NOMO-1 (cell line): Measurements from ENCODE around the gene KLF4.
A peak's percentile ranks its signal among the peaks of the same experiment; 100 is the strongest.

Experiments
- DNase-seq, 2 experiments: peaks; one replicate each; lab custom pipeline; 2025; ENCODE audit not compliant: unreplicated experiment in 2 of 2; lab: John Stamatoyannopoulos, UW

KLF4 gene

DNA sequence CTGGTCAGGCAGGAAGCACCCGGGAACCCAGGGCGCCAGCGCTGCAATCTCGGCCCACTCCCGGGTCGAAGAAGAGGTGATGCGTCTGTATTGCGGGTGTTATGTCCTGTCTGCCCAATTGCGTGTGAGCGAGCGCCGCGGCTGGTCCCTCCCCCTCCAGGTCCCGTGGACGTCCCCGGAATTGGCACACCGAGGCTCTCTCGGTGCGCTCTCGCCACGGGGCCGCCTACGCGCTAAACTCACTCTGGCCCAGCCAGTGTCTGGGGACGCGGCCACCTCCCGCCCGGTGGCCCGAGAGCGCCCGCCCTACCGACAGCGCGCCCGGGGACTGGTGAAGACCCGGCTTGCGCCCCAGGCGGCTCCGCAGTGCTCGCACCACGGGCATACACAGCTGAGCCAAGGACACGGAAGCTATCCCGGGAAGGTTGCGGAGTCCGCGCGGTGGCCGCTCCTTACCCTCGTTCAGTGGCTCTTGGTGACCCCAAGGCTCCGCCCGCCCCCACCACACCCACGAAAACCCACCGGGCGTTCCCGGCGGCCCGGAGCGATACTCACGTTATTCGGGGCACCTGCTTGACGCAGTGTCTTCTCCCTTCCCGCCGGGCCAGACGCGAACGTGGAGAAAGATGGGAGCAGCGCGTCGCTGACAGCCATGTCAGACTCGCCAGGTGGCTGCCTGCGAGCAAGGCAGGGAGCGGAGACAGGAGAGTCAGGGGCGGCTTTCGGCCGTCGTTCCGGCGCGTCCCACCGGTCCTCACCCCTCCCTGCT is 1.0 kb downstream of the KLF4 start:
- peak; percentile 64 to 65 for DNase-seq

DNA sequence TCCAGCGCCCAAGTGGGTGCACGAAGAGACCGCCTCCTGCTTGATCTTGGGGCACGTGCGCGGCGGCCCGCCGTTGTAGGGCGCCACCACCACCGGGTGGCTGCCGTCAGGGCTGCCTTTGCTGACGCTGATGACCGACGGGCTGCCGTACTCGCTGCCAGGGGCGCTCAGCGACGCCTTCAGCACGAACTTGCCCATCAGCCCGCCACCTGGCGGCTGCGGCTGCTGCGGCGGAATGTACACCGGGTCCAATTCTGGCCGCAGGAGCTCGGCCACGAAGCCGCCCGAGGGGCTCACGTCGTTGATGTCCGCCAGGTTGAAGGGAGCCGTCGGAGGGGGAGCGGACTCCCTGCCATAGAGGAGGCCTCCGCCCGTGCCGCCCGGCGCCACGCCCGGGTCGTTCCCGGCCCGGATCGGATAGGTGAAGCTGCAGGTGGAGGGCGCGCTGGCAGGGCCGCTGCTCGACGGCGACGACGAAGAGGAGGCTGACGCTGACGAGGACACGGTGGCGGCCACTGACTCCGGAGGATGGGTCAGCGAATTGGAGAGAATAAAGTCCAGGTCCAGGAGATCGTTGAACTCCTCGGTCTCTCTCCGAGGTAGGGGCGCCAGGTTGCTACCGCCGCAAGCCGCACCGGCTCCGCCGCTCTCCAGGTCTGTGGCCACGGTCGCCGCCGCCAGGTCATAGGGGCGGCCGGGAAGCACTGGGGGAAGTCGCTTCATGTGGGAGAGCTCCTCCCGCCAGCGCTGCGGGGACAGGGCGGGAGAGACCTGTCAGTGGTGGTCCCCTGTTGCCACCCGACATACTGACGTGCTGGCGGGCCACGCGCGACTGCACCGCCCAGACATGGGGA is 1.8 kb downstream of the KLF4 start:
- peak; percentile 79 for DNase-seq

DNA sequence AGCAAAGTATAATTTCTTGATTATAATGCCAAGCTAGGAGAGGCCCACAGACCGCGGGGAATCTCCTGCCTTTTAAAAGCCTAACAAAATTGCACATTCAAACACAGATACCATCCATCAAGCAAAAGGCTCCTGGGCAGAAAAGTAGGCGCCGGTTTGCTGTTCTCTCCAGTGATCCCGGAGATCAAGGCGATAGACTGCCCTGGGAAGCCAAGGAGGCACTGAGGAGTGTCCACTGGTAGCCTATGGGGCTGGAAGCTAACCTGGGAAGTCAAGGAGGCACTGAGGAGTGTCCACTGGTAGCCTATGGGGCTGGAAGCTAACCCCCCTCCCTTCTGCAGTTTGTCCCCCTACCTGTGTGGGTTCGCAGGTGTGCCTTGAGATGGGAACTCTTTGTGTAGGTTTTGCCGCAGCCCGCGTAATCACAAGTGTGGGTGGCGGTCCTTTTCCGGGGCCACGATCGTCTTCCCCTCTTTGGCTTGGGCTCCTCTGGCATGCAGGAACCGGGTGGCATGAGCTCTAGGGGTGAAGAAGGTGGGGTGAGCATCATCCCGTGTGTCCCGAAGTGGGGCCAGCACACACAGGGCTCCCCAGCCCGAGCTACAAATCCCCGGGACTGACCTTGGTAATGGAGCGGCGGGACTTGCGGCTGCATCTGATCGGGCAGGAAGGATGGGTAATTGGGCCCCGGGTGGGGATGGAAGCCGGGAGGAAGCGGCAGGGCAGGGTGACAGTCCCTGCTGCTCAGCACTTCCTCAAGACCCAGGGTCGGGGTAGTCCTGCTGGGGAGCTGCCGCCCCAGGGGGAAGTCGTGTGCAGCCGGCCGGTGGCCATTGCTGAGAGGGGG is 2.7 kb downstream of the KLF4 start:
- DNase-seq = no peak

GRCh38 chr9:107485458-107486043 is 4.0 kb downstream of the KLF4 start:
- DNase-seq = no peak

GRCh38 chr9:107484117-107484723 is 5.3 kb downstream of the KLF4 start:
- DNase-seq = peak; percentile 68 to 81

GRCh38 chr9:107483666-107484065 is 5.9 kb downstream of the KLF4 start:
- DNase-seq = no peak

DNA sequence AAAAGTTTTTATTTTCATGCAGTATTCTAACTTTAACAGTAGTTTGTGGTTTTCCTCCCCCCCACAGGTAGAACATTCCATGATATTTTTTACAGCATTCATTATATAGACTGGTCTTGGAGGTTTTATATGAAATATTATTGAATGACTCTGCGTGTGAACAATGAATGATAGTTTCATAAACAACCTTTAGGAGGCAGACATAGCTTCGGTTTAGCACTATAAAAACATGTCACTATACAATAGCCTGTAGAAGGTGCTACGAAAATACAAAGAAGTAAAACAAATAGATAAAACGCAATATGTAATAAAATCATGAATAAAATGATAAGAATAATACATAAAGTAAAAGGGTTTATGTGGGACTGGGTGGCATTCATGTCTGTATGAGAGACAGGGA is 8.5 kb downstream of the KLF4 start:
- peak in 1 of 2 experiments; percentile 51 for DNase-seq

GRCh38 chr9:107480386-107480789 is 9.2 kb downstream of the KLF4 start:
- peak; percentile 78 to 88 for DNase-seq

DNA sequence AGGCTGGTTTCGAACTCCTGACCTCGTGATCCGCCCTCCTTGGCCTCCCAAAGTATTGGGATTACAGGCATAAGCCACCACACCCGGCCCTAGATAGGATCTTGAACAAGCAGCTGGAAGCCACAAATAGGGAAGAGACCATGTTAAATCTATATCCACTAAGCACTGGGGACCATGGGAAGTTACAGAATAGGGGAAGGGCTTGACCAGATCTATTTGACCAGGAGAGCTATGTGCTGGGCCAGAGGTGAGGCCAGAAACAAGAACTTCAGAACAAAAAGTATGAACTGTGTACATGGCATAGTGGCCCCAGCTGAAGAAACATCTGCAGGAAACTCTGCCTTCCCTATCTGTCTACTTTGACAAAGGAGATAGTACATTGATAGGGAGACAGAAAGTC is 10.8 kb downstream of the KLF4 start:
- DNase-seq = no peak

GRCh38 chr9:107474124-107474523 is 15.4 kb downstream of the KLF4 start:
- no peak for DNase-seq

GRCh38 chr9:107472581-107473340 is 16.8 kb downstream of the KLF4 start:
- DNase-seq = no peak

GRCh38 chr9:107471552-107471951 is 18.0 kb downstream of the KLF4 start:
- no peak for DNase-seq

DNA sequence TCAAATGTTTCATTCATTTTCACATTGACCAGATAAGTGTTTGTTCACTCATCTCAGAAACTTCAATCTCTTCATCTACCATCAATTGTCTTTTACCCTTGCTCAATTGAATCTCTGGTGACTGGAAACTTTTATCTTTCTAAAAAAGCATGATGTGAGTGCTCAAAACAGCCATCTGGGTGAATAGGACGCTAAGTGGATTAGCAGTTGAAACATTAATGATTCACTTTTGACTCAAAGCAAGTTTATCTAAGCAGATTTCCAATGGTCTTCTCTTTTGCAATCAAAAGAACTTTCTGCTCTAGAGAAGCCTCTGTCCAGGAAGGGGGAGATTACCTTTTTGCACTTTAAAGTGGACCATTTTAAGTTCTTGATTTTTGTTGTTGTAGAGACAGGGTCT is 22.2 kb downstream of the KLF4 start:
- DNase-seq = no peak

DNA sequence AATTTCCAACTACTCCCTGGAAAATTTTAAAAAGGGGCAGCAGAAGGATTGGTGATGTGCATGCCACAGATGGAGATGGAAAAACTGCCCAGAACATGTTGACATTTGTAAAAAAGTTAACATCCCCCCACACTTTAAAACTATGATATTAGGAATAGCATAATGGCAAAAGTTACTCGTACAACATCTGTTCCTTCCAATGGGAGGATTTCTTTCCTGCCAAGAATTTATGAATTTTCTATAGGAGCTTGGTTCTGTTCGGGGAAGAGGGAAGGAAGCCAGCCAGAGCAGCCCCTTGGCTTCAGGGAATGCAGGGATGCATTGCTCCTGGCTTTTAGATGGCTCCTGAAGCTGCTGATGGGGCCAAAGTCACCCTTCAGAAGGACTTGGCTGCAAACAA is 22.7 kb downstream of the KLF4 start:
- DNase-seq = no peak

DNA sequence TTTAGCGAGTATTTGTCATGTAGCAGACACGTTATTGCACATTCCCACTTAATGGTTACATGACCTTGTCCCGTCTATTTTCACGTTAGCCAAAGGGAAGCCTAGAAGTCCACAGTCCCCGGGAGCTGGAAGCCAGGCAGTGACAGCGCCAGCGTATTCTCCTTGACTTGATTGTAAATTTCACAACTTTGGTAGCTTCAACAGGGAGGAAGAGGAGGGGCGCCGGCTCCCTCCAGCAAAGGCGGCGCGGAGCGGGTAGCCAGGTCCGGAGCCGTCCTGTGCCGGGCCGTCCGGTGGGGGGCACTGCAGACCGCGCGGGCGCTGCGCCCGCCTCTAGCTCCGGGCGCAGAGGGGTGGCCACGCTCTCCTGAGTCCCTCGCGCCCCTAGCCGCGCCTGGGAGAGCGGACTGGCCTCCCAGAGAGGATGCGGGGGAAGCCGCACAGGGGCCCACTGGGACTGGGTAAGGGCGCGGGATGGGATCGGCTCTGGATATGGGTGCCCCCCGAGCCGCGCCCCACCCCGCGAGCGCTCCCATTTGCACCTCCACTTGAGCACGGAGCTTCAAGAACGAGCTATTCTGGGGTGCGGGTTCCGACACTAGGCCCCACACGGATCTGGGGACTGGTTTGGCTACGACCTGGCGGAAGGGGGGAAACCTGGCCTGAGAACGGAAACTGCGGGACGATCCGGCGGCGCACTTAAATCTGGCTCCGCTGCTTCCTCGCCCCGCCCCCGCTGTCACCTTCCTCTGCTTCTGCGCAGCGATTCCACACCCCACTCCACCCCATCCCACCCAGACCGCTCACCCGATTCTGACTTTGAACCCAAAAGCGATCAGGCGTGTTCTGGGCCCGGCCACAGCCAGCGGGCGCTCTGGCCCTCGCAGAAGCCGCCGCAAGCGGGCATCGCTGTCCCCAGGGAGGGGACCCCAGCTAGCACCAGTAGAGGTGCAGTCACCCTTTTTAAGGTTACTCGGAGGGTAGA is 23.8 kb downstream of the KLF4 start:
- peak; percentile 82 to 87 for DNase-seq

GRCh38 chr9:107464516-107464915 is 25.1 kb downstream of the KLF4 start:
- DNase-seq = no peak

- DNase-seq = no peak
Measured at GRCh38 chr9:107462691-107463090, 26.9 kb downstream of the KLF4 start.
